ENCODE data around the gene DSCAML1.

The DSCAML1 gene

GRCh38 chr11:117717485-117718314, 79.3 kb downstream of the DSCAML1 start:
- TF ChIP-seq CTCF (conservative IDR thresholded peaks at IDR 0.05; ENCODE audit: low read depth, low read length), result no peak
- DNase-seq (ENCODE audit: low read depth), result peak; percentile 0
- no peak overlapping the region for H3K4me3 ChIP-seq (ENCODE audit: low read depth, low read length)

GRCh38 chr11:117716521-117717440, 80.2 kb downstream of the DSCAML1 start:
- no peak for DNase-seq (ENCODE audit: low read depth)
- no peak for TF ChIP-seq CTCF (conservative IDR thresholded peaks at IDR 0.05; ENCODE audit: low read depth, low read length)
- H3K4me3 ChIP-seq (ENCODE audit: low read depth, low read length), result no peak overlapping the region

- no peak for TF ChIP-seq CTCF (conservative IDR thresholded peaks at IDR 0.05; ENCODE audit: low read depth, low read length)
- no peak for DNase-seq (ENCODE audit: low read depth)
These were observed 81.2 kb downstream of the DSCAML1 start for GRCh38 chr11:117715801-117716200.

GRCh38 chr11:117713538-117713991, 83.5 kb downstream of the DSCAML1 start:
- no peak overlapping the region for H3K4me3 ChIP-seq (ENCODE audit: low read depth, low read length)
- TF ChIP-seq CTCF (conservative IDR thresholded peaks at IDR 0.05; ENCODE audit: low read depth, low read length), result no peak
- no peak for DNase-seq (ENCODE audit: low read depth)

More at GRCh38 chr11:117715801-117716200, 81.2 kb downstream of the DSCAML1 start:
- no peak overlapping the region for H3K4me3 ChIP-seq (ENCODE audit: low read depth, low read length)

- no peak for TF ChIP-seq CTCF (conservative IDR thresholded peaks at IDR 0.05; ENCODE audit: low read depth, low read length)
- no peak overlapping the region for H3K4me3 ChIP-seq (ENCODE audit: low read depth, low read length)
- no peak for DNase-seq (ENCODE audit: low read depth)
These were observed 84.5 kb downstream of the DSCAML1 start for GRCh38 chr11:117712530-117712929.

- no peak for TF ChIP-seq CTCF (conservative IDR thresholded peaks at IDR 0.05; ENCODE audit: low read depth, low read length)
- H3K4me3 ChIP-seq (ENCODE audit: low read depth, low read length), result no peak overlapping the region
- no peak for DNase-seq (ENCODE audit: low read depth)
These were observed 85.7 kb downstream of the DSCAML1 start for GRCh38 chr11:117711331-117711730.

Data from choroid plexus epithelial cell (primary cell).